ENCODE data around the gene LEF1.

Gene LEF1

DNA sequence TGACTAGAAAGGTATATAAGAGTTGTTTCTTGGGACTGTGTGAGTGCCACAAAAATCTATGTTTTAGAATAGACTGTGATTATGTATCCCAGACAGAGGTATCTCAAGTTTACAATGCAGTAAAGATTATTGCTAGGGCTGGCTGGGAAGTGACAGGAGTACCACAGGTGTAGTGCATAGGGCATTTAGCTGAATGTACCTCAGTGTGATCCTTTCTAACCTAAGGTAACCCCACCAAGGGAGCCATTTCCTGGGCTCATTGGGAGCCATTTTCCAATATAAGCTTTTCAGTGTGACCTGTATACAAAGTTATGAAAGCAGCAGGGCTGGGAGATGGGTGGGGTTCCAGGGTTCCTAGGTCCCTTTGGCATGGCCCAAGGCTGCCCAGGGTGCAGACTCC lies 6.1 kb upstream of the LEF1 start:
- no peak for DNase-seq

GRCh38 chr4:108173599-108174057 lies 4.9 kb upstream of the LEF1 start:
- DNase-seq, result no peak

DNA sequence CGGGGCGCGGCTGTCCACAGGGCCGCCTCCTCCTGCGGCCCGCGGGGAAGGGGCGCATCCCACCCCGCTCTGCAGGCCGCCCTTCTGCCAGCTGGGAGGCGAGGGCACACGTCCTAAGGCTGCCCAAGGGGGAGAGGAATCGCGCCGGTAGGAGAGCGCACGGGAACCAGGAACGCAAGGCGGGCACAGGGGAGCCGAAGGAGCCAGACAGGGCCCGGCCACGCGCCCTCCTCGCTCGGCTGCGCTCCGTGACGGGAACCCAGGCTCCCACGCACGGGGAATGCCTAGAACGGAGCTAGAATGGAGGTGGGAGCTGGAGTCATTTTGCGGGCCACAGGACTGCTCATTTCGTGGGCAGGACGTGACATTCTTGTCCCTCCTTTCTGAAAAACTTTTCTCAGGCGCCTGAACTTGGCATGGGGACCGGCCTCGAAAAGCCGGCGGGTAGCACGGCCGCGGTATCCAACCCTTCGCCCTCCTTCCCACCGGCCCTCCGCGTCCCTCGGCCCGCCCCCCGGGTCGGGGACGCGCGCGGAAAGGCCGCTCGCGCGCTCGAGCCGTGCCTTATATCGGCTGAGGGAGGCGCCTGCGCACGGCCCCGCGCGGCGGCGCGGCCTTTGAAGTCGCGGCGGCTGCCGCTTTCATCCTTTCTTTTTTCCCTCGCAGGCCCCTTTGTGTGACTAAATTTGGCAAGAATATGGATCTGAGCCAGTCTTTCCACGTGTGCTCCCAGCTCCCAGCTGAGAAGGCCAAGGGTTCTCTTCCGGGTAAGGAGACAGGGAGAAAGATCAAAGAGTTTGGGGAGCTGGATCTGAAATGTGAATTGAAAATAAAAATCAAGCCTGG lies 4.2 kb upstream of the LEF1 start:
- DNase-seq, result peak; percentile 77

DNA sequence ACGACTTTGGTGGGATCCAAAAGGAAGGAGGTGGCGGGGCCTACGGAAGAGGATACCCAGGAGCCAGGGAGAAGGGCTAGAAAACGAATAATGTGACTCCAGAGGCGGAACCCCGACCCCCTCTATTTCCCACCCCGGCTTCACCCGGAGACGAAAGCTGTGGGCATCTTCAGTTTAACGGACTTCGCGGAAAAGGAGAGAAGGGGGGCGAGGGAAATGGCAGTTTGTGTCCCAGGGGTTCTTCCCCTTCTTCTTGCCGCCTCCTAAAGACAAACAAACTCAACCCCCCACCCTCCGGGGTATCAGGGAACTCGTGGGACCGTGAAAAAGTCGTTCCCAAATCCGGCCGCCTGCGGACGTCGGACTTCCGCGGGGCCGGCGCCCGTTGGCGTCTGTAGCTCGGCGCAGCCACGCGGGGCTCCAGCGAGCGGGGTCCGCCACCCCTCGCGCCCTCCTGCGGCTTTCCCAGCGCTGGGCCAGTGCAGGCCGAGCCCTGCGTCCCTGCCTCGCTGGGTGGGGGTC lies 3.6 kb upstream of the LEF1 start:
- DNase-seq, result peak; percentile 57

GRCh38 chr4:108171339-108172230 lies 2.9 kb upstream of the LEF1 start:
- DNase-seq, result peak; percentile 72

- no peak for DNase-seq
Observed at GRCh38 chr4:108170631-108171338, 2.1 kb upstream of the LEF1 start.

DNA sequence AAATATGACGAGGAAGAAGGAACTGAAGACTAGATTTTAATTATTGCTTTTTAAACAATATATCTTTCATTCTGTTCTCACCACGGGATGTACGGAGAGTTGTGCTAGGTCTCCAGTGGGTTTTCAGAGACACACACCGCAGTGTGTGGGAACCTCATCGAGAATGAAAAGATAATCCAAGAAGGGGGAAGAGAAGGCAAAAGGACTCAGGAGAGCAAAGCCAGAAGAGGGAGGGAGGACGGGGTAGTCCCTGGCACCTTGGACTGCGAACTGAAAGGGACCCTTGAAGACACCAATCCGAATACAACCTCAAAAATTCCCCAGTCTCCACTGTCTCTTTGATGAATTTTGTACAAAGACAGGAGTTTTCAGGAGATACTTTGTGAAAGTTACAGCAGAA lies 932 bp upstream of the LEF1 start:
- DNase-seq, result no peak

DNA sequence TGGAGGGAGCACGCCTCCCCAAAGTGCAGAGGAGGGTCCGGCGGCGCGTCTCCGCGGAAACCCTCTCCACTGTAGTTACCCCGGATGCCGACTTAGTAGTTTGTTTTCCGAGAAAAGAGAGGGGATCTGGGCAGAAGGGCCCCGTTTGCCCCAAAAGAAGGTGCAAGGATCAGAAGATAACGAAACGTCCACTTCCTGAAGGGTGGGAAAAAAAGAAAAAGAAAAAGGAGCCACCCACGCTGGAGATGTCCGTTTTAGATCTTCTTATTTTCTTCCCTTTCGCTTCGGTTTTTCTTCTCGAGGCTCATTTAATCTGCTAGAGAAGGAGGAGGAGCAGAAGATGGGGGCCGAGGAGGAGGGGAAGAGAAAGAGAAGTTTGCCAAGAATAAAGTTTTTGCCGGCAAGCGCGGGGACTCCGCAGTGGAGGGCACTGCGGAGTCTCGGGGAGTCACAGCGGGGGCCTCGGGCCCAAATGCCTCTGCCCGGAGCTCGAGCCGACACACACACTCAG lies 517 bp downstream of the LEF1 start:
- DNase-seq, result peak; percentile 51

- peak; percentile 74 for DNase-seq
Observed at GRCh38 chr4:108166441-108167315, 2.1 kb downstream of the LEF1 start.

GRCh38 chr4:108166038-108166437 lies 2.7 kb downstream of the LEF1 start:
- peak; percentile 58 for DNase-seq

GRCh38 chr4:108165586-108165985 lies 3.1 kb downstream of the LEF1 start:
- no peak for DNase-seq

DNA sequence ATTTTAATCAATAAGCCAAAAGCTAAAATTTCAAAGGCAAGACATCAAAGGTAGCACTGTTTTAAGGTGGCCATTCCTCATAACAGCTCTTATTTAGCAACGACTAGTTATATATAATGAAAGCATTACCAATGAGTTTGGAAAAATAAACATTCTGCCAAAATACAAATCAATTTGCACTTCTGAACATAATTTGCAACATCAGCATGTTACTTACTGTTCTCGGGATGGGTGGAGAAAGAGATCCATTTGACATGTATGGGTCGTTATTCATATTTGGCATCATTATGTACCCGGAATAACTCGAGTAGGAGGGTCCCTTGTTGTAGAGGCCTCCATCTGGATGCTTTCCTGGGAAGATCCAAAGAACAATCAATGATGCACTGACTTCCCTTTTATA lies 5.4 kb downstream of the LEF1 start:
- DNase-seq, result no peak

- no peak for DNase-seq
Observed at GRCh38 chr4:108160741-108161352, 7.9 kb downstream of the LEF1 start.

GRCh38 chr4:108159845-108160244 lies 8.9 kb downstream of the LEF1 start:
- no peak for DNase-seq

- no peak for DNase-seq
Observed at GRCh38 chr4:108157655-108158054, 11.1 kb downstream of the LEF1 start.

DNA sequence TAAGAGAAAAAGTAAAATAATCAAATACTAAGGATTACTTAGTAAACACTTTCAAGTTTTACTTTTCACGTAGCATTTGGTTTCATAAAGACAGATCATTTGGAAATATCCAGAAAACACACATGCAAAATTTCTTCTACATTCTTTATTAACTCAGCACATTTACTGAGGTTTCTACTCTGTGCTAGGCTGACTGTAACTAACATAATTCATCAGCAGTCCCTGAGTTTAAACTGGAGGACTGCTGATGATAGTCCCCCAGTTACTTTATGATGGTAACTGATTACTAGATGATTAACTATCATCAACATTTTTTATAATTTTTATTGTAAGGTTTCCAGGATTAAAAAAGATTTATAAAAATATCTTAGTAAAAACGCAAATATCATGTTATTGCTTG lies 12.3 kb downstream of the LEF1 start:
- no peak for DNase-seq

DNA sequence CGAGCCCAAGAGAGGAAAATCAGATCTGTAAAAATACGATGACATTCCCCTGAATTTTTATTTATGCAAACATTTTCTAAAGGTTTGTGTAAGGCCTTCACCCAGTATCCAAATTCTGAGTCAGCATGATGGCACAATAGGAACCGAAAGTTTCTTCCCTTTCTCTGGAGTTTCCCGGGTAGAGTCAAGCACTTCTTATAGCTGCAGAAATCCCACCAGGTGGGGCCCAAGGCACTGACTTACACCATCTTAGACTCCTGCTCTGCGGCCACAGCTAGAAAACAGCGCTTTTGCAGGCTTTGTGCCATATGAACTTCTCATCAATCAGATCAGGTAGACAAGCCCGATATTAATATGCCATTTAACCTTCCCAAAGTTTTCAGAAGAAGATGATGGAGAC lies 13.4 kb downstream of the LEF1 start:
- DNase-seq, result no peak

DNA sequence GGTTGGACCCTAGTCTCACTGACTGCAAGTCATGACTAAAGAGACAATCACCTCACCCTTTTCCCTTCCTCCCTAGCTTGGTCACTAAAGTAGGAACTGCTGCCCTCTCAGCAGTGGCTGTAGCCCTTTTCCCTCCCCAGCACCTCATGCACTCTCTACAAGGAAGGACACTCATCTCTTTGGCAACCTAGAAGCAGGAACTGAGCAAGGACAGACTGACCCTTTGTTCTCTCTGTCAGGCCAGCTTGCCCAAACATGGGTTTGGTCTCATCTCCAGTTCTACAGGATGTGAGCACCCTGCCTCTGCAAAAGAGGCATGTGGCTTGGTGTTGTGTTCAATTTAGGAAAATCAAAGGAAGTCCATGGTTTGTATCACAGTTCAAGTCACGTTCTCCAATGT lies 15.8 kb downstream of the LEF1 start:
- no peak for DNase-seq

DNA sequence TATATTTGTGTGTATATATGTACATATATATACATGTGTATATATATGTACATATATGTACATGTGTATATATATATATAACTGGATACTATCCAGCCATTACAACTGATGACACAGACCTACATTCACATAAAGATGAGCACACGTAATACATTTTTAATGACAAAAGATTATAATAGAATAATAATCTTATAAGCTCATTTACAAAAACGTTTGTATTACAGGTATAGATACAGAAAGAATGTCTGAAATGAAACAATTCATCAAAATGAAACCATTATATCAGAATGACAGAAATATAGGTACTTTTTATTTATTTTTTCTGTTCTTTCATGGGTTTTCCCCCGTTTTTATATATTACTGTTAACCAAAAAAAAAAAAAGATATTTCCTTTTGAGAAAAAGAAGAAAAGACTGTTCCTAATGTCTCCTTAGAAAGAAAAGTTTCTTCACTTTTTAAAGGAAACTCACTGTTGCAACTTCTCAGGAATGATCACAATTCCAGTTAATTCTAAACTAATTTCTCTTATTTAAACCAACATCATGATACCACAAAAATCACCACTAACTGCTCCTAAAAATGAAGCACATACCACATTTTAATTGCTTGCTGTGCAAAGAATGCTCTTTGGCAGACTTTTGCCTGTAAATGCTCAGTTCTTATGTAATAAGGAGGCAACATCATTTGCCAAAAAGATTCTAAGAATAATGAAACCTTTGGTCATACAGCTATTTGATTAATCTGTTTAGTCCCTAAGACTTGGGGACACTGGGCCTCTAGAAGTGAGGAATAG lies 18.9 kb downstream of the LEF1 start:
- DNase-seq, result no peak

- DNase-seq, result no peak
Observed at GRCh38 chr4:108148316-108148715, 20.4 kb downstream of the LEF1 start.
